ENCODE results near the gene MAG. TPM values are rescaled to one million over a fixed set of nuclear protein-coding genes. Genes with fewer than 3 reads are reported as not detected.

The MAG gene
- polyA plus RNA-seq, 4 donors, result 0.07 TPM; not detected in 3

DNA sequence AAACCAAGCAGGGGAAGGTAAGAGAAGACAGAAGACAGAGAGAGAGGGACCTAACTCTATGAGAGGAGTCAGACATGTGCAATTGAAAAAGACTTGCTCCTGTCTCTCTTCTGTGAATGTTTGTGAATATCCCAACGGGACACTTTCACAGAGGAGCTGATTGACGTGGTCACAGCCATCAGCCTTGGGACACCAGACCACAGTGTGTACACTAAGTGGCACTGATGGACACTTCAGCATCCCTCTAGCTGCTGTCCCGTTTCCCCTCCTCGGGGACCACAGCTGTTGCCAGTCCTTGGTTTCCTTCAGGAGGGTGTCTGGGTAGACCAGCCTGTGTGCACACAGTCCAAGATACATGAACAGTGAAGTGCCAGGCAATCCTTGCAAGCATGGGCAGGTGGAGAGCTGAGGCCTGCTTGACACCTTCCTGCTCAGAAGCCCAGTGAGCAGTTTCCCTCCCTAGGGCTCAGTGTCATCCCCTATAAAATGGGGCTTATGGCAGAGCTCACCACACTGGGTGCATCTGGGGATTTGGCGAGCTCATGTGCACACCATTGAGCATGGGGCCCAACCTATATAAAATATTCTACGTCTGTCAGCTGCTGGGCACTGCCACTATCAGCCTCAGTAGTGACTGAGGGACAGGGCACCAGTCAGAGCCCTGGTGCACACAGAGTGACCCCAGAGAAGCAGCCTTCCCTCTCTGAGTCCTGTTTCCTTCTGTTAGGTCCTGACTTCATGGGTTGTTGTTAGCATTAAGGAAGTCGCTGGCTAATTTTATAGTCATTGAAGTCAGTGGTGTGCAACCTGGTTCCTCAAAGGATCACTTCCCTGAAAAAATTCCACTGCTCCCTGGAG, 27.5 kb upstream of the MAG start:
- peaks cover 0 to 76% (median 5%) of the 10 kb centered on the region in 3 donors for H3K36me3 ChIP-seq (ENCODE audit: control insufficient read depth in 3 of 3, insufficient read depth in 2 of 3, low read depth in 1 of 3, low read length in 3 of 3)
- H3K9me3 ChIP-seq (ENCODE audit: control insufficient read depth in 2 of 2, insufficient read depth in 1 of 2, low read depth in 1 of 2, low read length in 1 of 2), result no peaks in the 10 kb centered on the region
- H3K4me3 ChIP-seq (ENCODE audit: low read depth in 1 of 3, low read length in 3 of 3), result no peak overlapping the region
- no peak for DNase-seq
- H3K4me1 ChIP-seq (ENCODE audit: control insufficient read depth in 3 of 3, insufficient read depth in 2 of 3, low read depth in 1 of 3, low read length in 2 of 3), result peaks cover 0 to 10% (median 3%) of the 10 kb centered on the region in 3 donors
- H3K27me3 ChIP-seq (ENCODE audit: control insufficient read depth in 3 of 3, insufficient read depth in 3 of 3, low read length in 3 of 3), result no peaks in the 10 kb centered on the region
- FAIRE-seq, result no peak
- H3K27ac ChIP-seq (ENCODE audit: low read depth in 1 of 3, low read length in 2 of 3), result no peak overlapping the region
- 72 to 80% (median 78%) methylated on average over 7 of the region's 7 CpGs for whole genome bisulfite sequencing, 3 donors

DNA sequence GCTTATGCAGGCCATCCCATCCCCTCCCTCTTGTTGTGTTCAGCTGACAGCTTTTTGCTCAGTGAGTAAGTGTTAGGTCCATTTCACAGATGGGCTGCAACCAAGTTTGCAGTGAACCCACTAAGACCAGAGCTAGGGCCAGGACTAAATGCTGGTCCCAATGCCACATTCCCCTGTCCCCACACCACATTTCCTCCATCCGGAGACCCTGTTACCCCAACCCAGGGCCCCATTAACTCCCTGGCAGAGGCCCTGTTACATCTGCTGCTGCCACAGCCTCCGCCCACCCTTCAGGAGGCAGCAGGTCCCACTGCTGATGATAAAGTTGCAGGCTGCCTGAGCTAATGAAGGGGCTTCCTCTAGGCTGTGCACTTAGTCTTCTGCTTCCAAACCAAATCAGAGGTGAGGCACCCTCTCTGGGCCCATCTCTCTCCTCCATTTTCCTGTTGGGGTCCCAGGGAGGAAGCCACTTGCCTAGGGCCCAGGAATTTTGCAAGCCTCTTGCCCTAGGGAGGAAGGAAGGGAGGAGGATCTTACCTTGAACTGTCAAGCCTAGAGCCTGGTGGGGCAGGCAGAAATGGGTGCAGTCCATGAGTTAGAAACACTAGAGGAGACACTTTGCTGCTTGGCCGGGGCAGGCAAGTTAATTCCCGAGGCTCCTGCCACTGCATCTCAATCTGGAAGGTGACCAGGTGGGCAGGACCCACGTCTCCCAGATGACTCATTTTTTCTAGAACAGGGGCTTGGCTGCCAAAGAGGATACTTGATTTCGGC, 26.6 kb upstream of the MAG start:
- WGBS, 3 donors, result 44 to 60% (median 57%) methylated on average over 6 of the region's 6 CpGs
- peaks cover 0 to 76% (median 5%) of the 10 kb centered on the region in 3 donors for H3K36me3 ChIP-seq (ENCODE audit: control insufficient read depth in 3 of 3, insufficient read depth in 2 of 3, low read depth in 1 of 3, low read length in 3 of 3)
- no peak overlapping the region for H3K27ac ChIP-seq (ENCODE audit: low read depth in 1 of 3, low read length in 2 of 3)
- H3K9me3 ChIP-seq (ENCODE audit: control insufficient read depth in 2 of 2, insufficient read depth in 1 of 2, low read depth in 1 of 2, low read length in 1 of 2), result no peaks in the 10 kb centered on the region
- no peak overlapping the region for H3K4me3 ChIP-seq (ENCODE audit: low read depth in 1 of 3, low read length in 3 of 3)
- no peaks in the 10 kb centered on the region for H3K27me3 ChIP-seq (ENCODE audit: control insufficient read depth in 3 of 3, insufficient read depth in 3 of 3, low read length in 3 of 3)
- peaks cover 0 to 15% (median 6%) of the 10 kb centered on the region in 3 donors for H3K4me1 ChIP-seq (ENCODE audit: control insufficient read depth in 3 of 3, insufficient read depth in 2 of 3, low read depth in 1 of 3, low read length in 2 of 3)
- no peak for DNase-seq
- FAIRE-seq, result no peak

DNA sequence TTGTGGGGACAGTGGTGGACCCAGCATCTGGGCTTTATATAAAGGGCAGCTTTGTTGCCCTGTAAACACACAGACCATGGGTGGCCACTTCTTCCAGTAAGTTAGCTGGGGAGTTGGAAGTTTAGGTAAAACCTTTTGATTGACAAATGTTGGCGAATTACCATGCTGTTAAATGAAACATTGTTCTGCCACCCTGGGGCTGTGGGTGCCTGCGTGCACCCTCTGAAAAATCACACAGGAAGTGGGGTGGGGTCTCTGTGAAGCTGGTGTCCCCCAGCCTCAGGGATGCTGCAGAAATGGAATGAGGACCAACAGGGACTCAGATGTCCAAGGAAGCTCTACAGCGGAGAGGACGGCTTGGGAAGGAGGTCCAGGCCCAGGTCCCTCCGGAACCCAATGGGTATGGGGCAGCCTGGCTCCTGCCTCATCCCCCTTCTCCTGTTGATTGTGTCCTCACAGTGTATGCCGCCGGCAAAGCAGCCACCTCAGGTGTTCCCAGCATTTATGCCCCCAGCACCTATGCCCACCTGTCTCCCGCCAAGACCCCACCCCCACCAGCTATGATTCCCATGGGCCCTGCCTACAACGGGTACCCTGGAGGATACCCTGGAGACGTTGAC, 26.0 kb upstream of the MAG start:
- H3K36me3 ChIP-seq (ENCODE audit: control insufficient read depth in 3 of 3, insufficient read depth in 2 of 3, low read depth in 1 of 3, low read length in 3 of 3), result peaks cover under 1 to 76% (median 3%) of the 10 kb centered on the region in 3 donors
- FAIRE-seq, result no peak
- H3K4me1 ChIP-seq (ENCODE audit: control insufficient read depth in 3 of 3, insufficient read depth in 2 of 3, low read depth in 1 of 3, low read length in 2 of 3), result peaks cover 0 to 18% (median 6%) of the 10 kb centered on the region in 3 donors
- H3K9me3 ChIP-seq (ENCODE audit: control insufficient read depth in 2 of 2, insufficient read depth in 1 of 2, low read depth in 1 of 2, low read length in 1 of 2), result no peaks in the 10 kb centered on the region
- no peak for DNase-seq
- H3K27ac ChIP-seq (ENCODE audit: low read depth in 1 of 3, low read length in 2 of 3), result no peak overlapping the region
- H3K27me3 ChIP-seq (ENCODE audit: control insufficient read depth in 3 of 3, insufficient read depth in 3 of 3, low read length in 3 of 3), result no peaks in the 10 kb centered on the region
- WGBS, 3 donors, result 79 to 89% (median 85%) methylated on average over 10 of the region's 10 CpGs
- no peak overlapping the region for H3K4me3 ChIP-seq (ENCODE audit: low read depth in 1 of 3, low read length in 3 of 3)

DNA sequence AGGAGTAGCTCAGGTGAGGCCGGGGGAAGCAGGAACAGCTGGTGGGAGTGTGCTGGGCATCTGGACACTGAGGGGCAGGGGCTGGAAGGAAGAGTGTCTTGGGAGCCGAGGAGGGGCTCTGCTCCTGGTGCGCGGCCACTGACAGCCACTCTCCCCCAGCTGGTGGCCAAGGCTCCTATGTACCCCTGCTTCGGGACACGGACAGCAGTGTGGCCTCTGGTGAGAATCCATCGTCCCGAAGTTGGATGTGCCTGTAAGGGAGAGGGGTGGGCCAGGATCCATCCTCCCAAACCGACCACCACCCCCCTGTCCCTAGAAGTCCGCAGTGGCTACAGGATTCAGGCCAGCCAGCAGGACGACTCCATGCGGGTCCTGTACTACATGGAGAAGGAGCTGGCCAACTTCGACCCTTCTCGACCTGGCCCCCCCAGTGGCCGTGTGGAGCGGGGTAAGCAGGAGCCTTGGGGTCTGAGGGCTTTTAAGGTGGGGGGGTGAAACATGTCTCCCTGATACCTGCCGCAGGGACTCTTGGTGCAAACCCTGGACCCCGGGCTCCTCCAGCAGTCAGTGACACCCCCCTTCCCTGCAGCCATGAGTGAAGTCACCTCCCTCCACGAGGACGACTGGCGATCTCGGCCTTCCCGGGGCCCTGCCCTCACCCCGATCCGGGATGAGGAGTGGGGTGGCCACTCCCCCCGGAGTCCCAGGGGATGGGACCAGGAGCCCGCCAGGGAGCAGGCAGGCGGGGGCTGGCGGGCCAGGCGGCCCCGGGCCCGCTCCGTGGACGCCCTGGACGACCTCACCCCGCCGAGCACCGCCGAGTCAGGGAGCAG, 25.2 kb upstream of the MAG start:
- Histone ChIP-seq H3K9me3 (ENCODE audit: control insufficient read depth in 2 of 2, insufficient read depth in 1 of 2, low read depth in 1 of 2, low read length in 1 of 2) (no peaks in the 10 kb centered on the region), H3K27ac (ENCODE audit: low read depth in 1 of 3, low read length in 2 of 3) (peak overlapping the region; percentile 71 to 90 (median 87)), H3K4me1 (ENCODE audit: control insufficient read depth in 3 of 3, insufficient read depth in 2 of 3, low read depth in 1 of 3, low read length in 2 of 3) (peaks cover 0 to 18% (median 6%) of the 10 kb centered on the region in 3 donors), H3K4me3 (ENCODE audit: low read depth in 1 of 3, low read length in 3 of 3) (peak overlapping the region; percentile 73 to 94 (median 86)), H3K36me3 (ENCODE audit: control insufficient read depth in 3 of 3, insufficient read depth in 2 of 3, low read depth in 1 of 3, low read length in 3 of 3) (peaks cover 8 to 77% (median 10%) of the 10 kb centered on the region in 3 donors), H3K27me3 (ENCODE audit: control insufficient read depth in 3 of 3, insufficient read depth in 3 of 3, low read length in 3 of 3) (no peaks in the 10 kb centered on the region)
- WGBS, 3 donors, result 40 to 58% (median 45%) methylated on average over 26 to 39 of the region's 39 CpGs
- FAIRE-seq (no peak), DNase-seq (peak in 1 of 2 donors; percentile 48)

DNA sequence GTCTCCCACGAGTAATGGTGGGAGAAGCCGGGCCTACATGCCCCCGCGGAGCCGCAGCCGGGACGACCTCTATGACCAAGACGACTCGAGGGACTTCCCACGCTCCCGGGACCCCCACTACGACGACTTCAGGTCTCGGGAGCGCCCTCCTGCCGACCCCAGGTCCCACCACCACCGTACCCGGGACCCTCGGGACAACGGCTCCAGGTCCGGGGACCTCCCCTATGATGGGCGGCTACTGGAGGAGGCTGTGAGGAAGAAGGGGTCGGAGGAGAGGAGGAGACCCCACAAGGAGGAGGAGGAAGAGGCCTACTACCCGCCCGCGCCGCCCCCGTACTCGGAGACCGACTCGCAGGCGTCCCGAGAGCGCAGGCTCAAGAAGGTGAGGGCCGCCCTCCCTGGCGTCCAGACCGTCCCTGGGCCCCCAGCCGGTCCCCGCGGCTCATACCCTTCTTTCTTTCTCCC, 24.6 kb upstream of the MAG start:
- peaks cover 8 to 77% (median 15%) of the 10 kb centered on the region in 3 donors for H3K36me3 ChIP-seq (ENCODE audit: control insufficient read depth in 3 of 3, insufficient read depth in 2 of 3, low read depth in 1 of 3, low read length in 3 of 3)
- H3K9me3 ChIP-seq (ENCODE audit: control insufficient read depth in 2 of 2, insufficient read depth in 1 of 2, low read depth in 1 of 2, low read length in 1 of 2), result no peaks in the 10 kb centered on the region
- H3K4me3 ChIP-seq (ENCODE audit: low read depth in 1 of 3, low read length in 3 of 3), result peak overlapping the region; percentile 73 to 94 (median 86)
- no peaks in the 10 kb centered on the region for H3K27me3 ChIP-seq (ENCODE audit: control insufficient read depth in 3 of 3, insufficient read depth in 3 of 3, low read length in 3 of 3)
- peak overlapping the region; percentile 71 to 90 (median 87) for H3K27ac ChIP-seq (ENCODE audit: low read depth in 1 of 3, low read length in 2 of 3)
- H3K4me1 ChIP-seq (ENCODE audit: control insufficient read depth in 3 of 3, insufficient read depth in 2 of 3, low read depth in 1 of 3, low read length in 2 of 3), result peaks cover 0 to 18% (median 6%) of the 10 kb centered on the region in 3 donors
- peak in 1 of 2 donors; percentile 35 for DNase-seq
- WGBS, 3 donors, result 1 to 2% (median 2%) methylated on average over 24 to 40 of the region's 40 CpGs
- FAIRE-seq, result no peak

DNA sequence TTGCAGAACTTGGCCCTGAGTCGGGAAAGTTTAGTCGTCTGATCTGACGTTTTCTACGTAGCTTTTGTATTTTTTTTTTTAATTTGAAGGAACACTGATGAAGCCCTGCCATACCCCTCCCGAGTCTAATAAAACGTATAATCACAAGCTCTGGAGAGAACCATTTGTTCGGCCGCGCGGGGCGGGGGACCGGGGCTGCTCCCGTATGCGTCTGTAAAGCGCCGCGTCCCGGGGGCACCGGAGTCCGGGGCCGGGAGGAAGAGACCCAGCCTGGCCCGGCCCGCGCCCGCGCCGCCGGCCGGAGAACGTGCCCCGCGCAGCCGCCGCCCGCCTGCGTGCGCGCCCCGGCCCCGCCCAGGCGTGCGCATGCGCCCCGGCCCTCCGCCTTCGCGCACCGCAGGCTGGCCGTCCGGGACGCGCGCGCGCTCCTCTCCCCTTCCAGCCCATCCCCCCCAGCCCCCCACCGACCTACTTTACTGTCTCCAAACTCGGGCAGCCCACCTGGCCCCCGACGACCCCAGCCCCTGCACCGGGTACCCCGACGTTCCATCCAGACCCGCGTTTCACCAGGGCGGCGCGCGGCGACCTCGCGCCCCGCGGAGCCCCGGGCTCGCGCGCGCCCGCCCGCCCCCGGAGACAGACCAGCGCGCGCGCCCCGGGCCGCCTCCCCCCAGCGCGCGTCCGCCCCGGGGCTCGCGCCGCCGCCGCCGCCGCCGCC, 24.0 kb upstream of the MAG start:
- DNase-seq (peak; percentile 77 to 87), FAIRE-seq (no peak)
- Histone ChIP-seq H3K27me3 (ENCODE audit: control insufficient read depth in 3 of 3, insufficient read depth in 3 of 3, low read length in 3 of 3) (no peaks in the 10 kb centered on the region), H3K36me3 (ENCODE audit: control insufficient read depth in 3 of 3, insufficient read depth in 2 of 3, low read depth in 1 of 3, low read length in 3 of 3) (peaks cover 8 to 77% (median 14%) of the 10 kb centered on the region in 3 donors), H3K9me3 (ENCODE audit: control insufficient read depth in 2 of 2, insufficient read depth in 1 of 2, low read depth in 1 of 2, low read length in 1 of 2) (no peaks in the 10 kb centered on the region), H3K4me1 (ENCODE audit: control insufficient read depth in 3 of 3, insufficient read depth in 2 of 3, low read depth in 1 of 3, low read length in 2 of 3) (peaks cover 0 to 18% (median 6%) of the 10 kb centered on the region in 3 donors), H3K4me3 (ENCODE audit: low read depth in 1 of 3, low read length in 3 of 3) (peak overlapping the region; percentile 73 to 94 (median 86)), H3K27ac (ENCODE audit: low read depth in 1 of 3, low read length in 2 of 3) (peak overlapping the region; percentile 79 to 90 (median 87))
- 1% methylated on average over 47 to 100 of the region's 100 CpGs for WGBS, 3 donors
